ENCODE measurements around the gene ONECUT1.
A peak's percentile ranks its signal among the peaks of the same experiment; 100 is the strongest.
"Not testable (repeated sequence)": the region's sequence is repeated elsewhere in the genome, so short reads cannot be mapped to it uniquely, and the experiment has no call there.

The ONECUT1 gene

GRCh38 chr15:52790169-52790708 lies at the start of gene ONECUT1:
TSS of gene ONECUT1 (minus strand) at chr15:52790336. CDS start at chr15:52789884, 452 bp downstream.
- DNase-seq (ENCODE audit: low read depth in 2 of 2): peak in 1 of 2 donors; percentile 12

GRCh38 chr15:52834379-52834778 lies 44.2 kb upstream of the ONECUT1 start:
- DNase-seq (ENCODE audit: low read depth in 2 of 2): no peak

DNA sequence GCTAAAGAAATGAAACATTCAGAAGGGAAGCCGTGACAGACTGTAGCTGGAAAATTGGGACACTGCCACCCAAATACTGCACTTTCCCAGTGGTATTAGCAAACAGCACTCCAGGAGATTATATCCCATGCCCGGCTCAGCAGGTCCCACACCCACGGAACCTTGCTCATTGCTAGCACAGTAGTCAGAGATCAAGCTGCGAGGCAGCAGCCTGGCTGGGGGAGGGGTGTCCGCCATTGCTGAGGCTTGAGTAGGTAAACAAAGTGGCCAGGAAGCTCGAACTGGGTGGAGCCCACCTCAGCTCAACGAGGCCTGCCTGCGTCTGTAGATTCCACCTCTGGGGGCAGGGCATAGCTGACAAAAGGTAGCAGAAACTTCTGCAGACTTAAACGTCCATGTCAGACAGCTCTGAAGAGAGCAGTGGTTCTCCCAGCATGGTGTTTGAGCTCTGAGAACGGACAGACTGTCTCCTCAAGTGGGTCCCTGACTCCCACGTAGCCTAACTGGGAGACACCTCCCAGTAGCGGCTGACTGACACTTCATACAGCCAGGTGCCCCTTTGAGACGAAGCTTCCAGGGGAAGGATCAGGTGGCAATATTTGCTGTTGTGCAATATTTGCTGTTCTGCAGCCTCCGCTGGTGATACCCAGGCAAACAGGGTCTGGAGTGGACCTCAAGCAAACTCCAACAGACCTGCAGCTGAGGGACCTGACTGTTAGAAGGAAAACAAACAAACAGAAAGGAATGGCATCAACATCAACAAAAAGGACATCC lies 34.2 kb upstream of the ONECUT1 start:
- not testable (repeated sequence) for DNase-seq (ENCODE audit: low read depth in 2 of 2)

- no peak for DNase-seq (ENCODE audit: low read depth in 2 of 2)
Observed at GRCh38 chr15:52822475-52822874, 32.3 kb upstream of the ONECUT1 start.

GRCh38 chr15:52819253-52819652 lies 29.1 kb upstream of the ONECUT1 start:
- DNase-seq (ENCODE audit: low read depth in 2 of 2): no peak

- not testable (repeated sequence) for DNase-seq (ENCODE audit: low read depth in 2 of 2)
Observed at GRCh38 chr15:52815899-52816298, 25.8 kb upstream of the ONECUT1 start.

- DNase-seq (ENCODE audit: low read depth in 2 of 2): no peak
Observed at GRCh38 chr15:52808996-52809395, 18.9 kb upstream of the ONECUT1 start.

- no peak for DNase-seq (ENCODE audit: low read depth in 2 of 2)
Observed at GRCh38 chr15:52808441-52808840, 18.3 kb upstream of the ONECUT1 start.

GRCh38 chr15:52806284-52806655 lies 16.1 kb upstream of the ONECUT1 start:
- no peak for DNase-seq (ENCODE audit: low read depth in 2 of 2)

GRCh38 chr15:52805351-52806283 lies 15.5 kb upstream of the ONECUT1 start:
- no peak for DNase-seq (ENCODE audit: low read depth in 2 of 2)

DNA sequence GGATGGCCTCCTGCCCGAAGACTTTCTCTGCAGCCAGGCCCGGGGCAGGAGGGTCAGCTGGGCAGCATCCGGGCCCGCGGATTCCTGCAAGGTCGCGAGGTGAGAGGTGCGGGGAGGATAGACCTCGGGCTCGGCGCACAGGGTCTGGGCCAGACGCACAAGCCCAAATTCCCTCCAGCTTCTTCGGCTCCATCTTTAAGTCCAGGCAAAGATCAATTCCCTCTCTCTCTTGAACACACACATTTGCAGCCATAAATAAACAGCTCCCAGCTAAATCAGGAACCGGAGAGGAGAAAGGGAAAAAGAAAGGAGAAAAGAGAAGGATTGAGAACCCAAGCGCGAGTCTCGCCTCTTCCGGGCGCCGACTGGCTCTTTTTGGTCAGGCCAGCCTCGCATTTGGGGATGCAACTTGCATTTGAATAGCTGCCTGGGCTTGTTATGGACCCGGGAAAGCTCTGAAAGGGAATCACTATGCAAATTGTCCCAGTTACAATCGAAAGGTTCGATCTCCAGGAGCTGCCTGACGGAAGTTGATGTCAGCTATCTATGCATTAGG lies 14.5 kb upstream of the ONECUT1 start:
- DNase-seq (ENCODE audit: low read depth in 2 of 2): no peak

GRCh38 chr15:52803467-52804306 lies 13.6 kb upstream of the ONECUT1 start:
- no peak for DNase-seq (ENCODE audit: low read depth in 2 of 2)

DNA sequence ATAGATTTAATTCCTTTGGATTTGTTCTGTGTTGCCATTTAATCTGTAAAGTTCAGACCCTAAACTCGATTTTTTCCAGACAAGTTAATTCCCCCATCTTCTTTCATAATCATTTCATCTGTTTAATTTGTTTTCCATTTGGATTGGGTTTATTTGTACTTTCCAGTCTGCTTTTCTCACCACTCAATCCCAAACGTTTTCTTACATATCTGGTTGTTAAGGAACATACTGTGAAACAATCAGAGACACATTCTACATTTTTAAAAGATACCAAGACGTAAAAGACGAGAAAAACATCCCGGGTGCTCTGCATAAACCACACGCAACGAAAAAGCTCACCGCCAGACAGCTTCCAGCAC lies 13.0 kb upstream of the ONECUT1 start:
- DNase-seq (ENCODE audit: low read depth in 2 of 2): no peak

GRCh38 chr15:52802110-52802509 lies 12.0 kb upstream of the ONECUT1 start:
- no peak for DNase-seq (ENCODE audit: low read depth in 2 of 2)

DNA sequence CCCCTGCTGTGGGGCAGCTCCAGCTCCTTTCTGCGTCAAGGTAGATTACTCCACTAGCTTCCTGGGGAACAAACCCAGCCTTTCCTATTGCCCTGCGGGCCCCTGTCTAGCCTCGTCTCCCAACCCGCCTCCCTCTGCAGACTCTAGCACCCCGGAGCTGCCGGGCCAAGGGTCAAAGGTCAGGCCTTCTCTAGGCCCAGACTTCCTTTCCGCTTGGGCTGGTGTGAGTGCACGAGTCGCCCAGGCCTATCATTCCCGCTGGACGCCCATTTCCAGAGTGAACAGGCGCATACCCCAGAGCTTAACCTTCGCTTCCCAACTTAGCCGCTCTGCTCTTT lies 11.6 kb upstream of the ONECUT1 start:
- DNase-seq (ENCODE audit: low read depth in 2 of 2): no peak

- no peak for DNase-seq (ENCODE audit: low read depth in 2 of 2)
Observed at GRCh38 chr15:52800828-52801747, 11.0 kb upstream of the ONECUT1 start.

DNA sequence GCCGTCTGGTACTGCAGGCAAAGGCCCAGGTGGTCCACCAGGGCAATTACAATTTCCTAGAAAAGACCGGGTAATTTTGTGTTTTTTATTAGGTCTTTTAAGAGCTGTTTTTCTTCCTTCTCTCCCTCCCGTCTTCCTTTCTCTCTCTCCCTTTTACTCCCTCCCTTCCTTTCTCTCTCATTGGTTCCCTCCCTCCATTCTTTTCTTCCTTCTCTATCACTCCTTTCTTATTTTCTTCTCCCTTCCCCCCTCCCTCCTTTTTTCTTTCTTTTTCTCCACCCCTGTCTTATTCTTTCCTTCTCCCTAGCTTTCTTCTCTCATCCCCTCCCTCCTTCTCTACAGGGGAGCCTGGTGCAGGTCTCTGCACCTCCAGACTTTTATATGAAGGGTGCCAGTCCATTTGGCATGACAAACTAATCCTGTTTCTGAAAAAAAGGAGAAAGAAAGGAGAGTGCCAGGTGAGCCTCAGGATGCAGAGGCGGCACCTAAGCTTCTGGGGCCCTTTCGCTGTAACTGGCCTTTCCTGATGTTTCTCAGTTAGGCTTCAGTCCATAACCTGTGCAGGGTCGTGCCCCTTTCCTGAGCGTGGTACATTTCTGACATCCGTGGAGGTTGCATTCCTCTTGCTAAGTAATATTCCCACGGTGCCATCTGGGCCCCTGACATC lies 9.1 kb upstream of the ONECUT1 start:
- DNase-seq (ENCODE audit: low read depth in 2 of 2): no peak

DNA sequence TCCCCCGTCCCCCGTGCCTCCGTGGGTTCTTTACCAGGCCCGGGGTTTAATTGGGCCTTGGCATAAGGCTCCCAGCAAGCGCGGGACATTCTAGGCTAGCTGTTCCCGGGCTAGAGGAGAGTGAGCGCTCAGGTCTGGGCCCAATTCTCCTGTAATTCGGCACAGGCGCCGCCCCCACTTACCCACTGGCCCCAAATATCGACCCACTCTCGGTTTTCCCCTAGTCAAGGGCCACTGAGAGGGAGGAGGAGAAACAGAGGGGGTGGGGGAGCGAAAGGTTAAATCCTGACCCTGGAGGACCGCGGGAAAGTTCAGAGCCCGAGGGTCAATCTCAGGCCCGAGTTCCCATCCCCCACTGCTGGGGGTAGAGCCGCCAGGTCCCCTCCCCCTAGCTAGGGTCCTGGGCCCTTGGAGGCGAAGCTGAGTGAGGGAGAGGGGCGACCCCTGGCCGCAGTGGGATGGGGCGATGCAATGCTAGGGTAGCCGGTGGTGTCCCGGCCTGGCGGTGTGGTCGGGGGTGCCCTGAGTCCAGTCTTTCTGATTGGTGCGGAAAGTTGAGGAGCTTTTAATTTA lies 8.5 kb upstream of the ONECUT1 start:
- no peak for DNase-seq (ENCODE audit: low read depth in 2 of 2)
